OCI-LY3 (cell line): ENCODE data around the gene PEPD.

Experiments
- H2AFZ ChIP-seq: fragments of 200-600, 300-600 bp; shearing (Covaris generic); 2 replicates; pipeline ENCODE4 v1.6.0; 2014; ENCODE audit warnings: antibody characterized with exemption, low read depth, low read length
- H3K27ac ChIP-seq: fragments of 200-600, 300-600 bp; sonication (generic); 2 replicates; pipeline ENCODE4 v1.5.1; 2014; ENCODE audit warnings: mild to moderate bottlenecking, low read length, moderate library complexity, mixed read lengths
- H3K27me3 ChIP-seq: fragments of 200-600, 300-600 bp; sonication (generic); 2 replicates; pipeline ENCODE4 v1.6.1; 2014; ENCODE audit warnings: low read depth, low read length, mixed read lengths
- H3K36me3 ChIP-seq: fragments of 200-600, 300-600 bp; sonication (generic); replicated peaks from 2 replicates; pipeline ENCODE3; 2014; ENCODE audit warnings: low read depth, low read length, mixed read lengths
- H3K4me1 ChIP-seq: fragments of 300-600, 200-600 bp; sonication (generic); 2 replicates; pipeline ENCODE4 v1.6.1; 2014; ENCODE audit warnings: low read length, mixed read lengths
- H3K4me2 ChIP-seq: fragments of 200-600, 300-600 bp; sonication (generic); 2 replicates; pipeline ENCODE4 v1.6.1; 2014; ENCODE audit warnings: low read length, mixed read lengths
- H3K4me3 ChIP-seq: fragments of 300-600, 200-600 bp; sonication (generic); 2 replicates; pipeline ENCODE4 v1.5.1; 2014; ENCODE audit warnings: antibody characterized with exemption, mild to moderate bottlenecking, low read length, moderate library complexity
- H3K79me2 ChIP-seq: fragments of 300-600, 200-600 bp; shearing (Covaris generic); 2 replicates; pipeline ENCODE4 v1.6.1; 2014; ENCODE audit warnings: mild to moderate bottlenecking, low read length, mixed read lengths
- H3K9ac ChIP-seq: fragments of 300-600, 200-600 bp; shearing (Covaris generic); 2 replicates; pipeline ENCODE4 v1.6.0; 2014; ENCODE audit warnings: mild to moderate bottlenecking, low read length, moderate library complexity
- H3K9me3 ChIP-seq: fragments of 200-600, 300-600 bp; shearing (Covaris generic); 2 replicates; pipeline ENCODE4 v1.6.1; 2014; ENCODE audit warnings: low read length, mixed read lengths; ENCODE audit not compliant: insufficient read depth
- H4K20me1 ChIP-seq: fragments of 200-600, 300-600 bp; sonication (generic); 2 replicates; pipeline ENCODE4 v1.6.1; 2016; ENCODE audit warnings: low read length, mixed read lengths; ENCODE audit not compliant: insufficient read depth
- EZH2phosphoT487 ChIP-seq: fragments of 200-600 bp; shearing (Covaris generic); IDR thresholded peaks from 2 replicates; pipeline ENCODE4 v1.6.1; 2018; ENCODE audit warnings: antibody characterized with exemption, mixed run types, low read depth
- TF ChIP-seq, protein P1 (sequence below): fragments of 200-600, 300-600 bp; sonication (generic); IDR thresholded peaks from 2 replicates; pipeline ENCODE4 v1.5.1; 2014; ENCODE audit warnings: antibody characterized with exemption, low read length, low read depth

The PEPD gene

DNA sequence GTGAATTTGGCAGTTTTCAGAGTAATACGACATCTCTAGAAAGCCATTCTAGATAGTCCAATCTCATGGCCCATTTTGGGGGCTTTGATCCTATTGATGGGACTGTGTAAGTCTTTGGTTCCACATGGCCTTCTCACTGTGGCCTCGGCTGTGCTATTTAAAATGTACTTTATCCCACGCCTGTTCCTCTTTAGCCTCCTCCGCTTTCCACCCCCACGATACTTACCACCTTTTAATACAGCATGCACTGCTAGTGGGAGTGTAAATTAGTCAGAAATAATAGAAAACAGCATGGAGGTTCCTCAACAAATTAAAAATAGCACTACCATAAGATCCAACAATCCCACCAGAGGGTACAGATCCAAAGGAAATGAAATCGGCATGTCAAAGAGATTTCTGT, 176.4 kb downstream of the PEPD start:
- TF ChIP-seq, protein P1, sequence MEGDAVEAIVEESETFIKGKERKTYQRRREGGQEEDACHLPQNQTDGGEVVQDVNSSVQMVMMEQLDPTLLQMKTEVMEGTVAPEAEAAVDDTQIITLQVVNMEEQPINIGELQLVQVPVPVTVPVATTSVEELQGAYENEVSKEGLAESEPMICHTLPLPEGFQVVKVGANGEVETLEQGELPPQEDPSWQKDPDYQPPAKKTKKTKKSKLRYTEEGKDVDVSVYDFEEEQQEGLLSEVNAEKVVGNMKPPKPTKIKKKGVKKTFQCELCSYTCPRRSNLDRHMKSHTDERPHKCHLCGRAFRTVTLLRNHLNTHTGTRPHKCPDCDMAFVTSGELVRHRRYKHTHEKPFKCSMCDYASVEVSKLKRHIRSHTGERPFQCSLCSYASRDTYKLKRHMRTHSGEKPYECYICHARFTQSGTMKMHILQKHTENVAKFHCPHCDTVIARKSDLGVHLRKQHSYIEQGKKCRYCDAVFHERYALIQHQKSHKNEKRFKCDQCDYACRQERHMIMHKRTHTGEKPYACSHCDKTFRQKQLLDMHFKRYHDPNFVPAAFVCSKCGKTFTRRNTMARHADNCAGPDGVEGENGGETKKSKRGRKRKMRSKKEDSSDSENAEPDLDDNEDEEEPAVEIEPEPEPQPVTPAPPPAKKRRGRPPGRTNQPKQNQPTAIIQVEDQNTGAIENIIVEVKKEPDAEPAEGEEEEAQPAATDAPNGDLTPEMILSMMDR: no peak
- no peak for TF ChIP-seq EZH2phosphoT487

DNA sequence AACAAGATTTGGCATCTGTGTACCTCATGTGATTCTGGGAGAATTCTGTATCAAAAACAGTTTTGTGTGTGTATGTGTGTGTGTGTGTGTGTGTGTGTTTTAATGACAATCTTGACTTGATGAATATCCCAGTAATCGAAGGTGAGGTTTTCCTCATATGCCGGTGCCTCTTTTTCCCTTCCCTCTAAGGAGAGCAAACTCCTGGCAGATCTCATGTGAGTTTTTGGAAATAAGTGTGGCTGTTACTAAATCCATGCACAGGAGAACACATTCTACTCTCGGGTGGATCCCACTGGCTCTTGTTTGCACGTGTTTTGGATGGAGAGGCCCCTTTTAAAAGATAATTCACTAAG, 177.0 kb downstream of the PEPD start:
- peaks cover 56% of the 10 kb centered on the region for H3K27me3 ChIP-seq
- H2AFZ ChIP-seq: no peak overlapping the region

More for the DNA sequence above, 176.4 kb downstream of the PEPD start:
- no peak overlapping the region for H3K4me3 ChIP-seq
- H3K79me2 ChIP-seq: no peaks in the 10 kb centered on the region
- H3K9ac ChIP-seq: no peak overlapping the region
- H3K9me3 ChIP-seq: no peaks in the 10 kb centered on the region
- H3K27me3 ChIP-seq: peaks cover 61% of the 10 kb centered on the region
- H3K36me3 ChIP-seq: no peaks in the 10 kb centered on the region
- H4K20me1 ChIP-seq: no peaks in the 10 kb centered on the region
- H3K4me1 ChIP-seq: no peaks in the 10 kb centered on the region
- no peak overlapping the region for H3K4me2 ChIP-seq
- H2AFZ ChIP-seq: no peak overlapping the region
- H3K27ac ChIP-seq: no peak overlapping the region

DNA sequence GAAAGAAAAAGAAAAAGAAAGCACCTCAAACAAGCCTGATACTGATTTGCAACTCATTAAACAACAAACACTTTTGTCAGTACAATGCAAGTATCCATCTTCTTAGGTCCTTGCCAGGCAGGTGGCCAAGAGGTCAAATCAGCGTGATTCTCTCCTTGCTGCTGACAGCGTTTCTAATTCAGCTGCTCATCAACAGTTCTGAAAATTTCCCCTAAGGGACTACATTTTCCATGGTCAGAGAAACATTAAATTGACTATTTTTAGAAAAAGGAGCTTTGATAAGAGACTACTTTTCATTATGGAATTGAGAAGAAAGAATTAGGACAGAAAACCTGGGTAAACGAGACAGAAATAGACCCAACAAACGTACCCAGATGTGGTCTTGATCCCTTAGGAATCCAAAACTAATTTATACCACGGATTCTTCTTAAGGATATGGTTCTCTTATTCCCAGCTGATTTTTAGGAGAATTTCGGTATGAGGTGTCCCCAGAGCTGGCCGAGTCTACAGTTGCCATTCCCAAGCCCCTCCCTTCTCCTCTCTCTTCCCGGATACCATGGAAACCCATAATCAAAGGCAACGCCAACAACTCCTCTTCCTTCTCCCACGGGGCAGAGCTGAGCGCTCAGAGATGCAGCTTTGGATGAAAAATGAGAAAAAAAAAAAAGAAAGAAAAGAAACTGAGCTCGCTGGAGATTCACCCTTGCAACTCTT, 177.6 kb downstream of the PEPD start:
- Histone ChIP-seq H2AFZ (no peak overlapping the region), H3K27ac (no peak overlapping the region), H3K9me3 (no peaks in the 10 kb centered on the region), H3K4me3 (no peak overlapping the region), H3K36me3 (no peaks in the 10 kb centered on the region), H3K4me1 (no peaks in the 10 kb centered on the region), H3K79me2 (no peaks in the 10 kb centered on the region), H3K9ac (no peak overlapping the region), H4K20me1 (no peaks in the 10 kb centered on the region), H3K27me3 (peaks cover 51% of the 10 kb centered on the region), H3K4me2 (no peak overlapping the region)
- no peak for TF ChIP-seq EZH2phosphoT487
- TF ChIP-seq, protein P1: no peak

More for the DNA sequence above, 177.0 kb downstream of the PEPD start:
- H3K36me3 ChIP-seq: no peaks in the 10 kb centered on the region
- no peaks in the 10 kb centered on the region for H3K9me3 ChIP-seq
- TF ChIP-seq, protein P1: no peak
- TF ChIP-seq EZH2phosphoT487: no peak
- H3K9ac ChIP-seq: no peak overlapping the region
- H3K4me1 ChIP-seq: no peaks in the 10 kb centered on the region
- no peak overlapping the region for H3K4me2 ChIP-seq
- no peaks in the 10 kb centered on the region for H3K79me2 ChIP-seq
- no peak overlapping the region for H3K27ac ChIP-seq
- H3K4me3 ChIP-seq: no peak overlapping the region
- no peaks in the 10 kb centered on the region for H4K20me1 ChIP-seq

DNA sequence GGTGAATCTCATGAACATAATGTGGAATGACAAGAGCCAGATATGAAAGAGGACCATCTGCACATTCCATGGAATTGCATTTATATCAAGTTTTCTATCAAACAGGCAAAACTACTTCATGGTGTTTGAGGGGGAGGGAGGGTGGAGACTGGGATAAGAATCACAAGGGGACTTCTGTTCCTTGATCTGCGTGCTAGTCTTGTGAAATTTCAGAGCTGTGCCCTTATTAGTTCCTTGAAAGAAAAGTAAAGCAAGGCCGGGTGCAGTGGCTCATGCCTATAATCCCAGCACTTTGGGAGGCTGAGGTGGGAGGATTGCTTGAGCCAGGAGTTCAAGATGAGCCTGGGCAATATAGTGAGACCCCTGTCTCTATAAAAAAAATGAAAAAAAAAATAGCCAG, 178.3 kb downstream of the PEPD start:
- H3K4me1 ChIP-seq: no peaks in the 10 kb centered on the region
- H3K79me2 ChIP-seq: no peaks in the 10 kb centered on the region
- no peaks in the 10 kb centered on the region for H3K36me3 ChIP-seq
- H3K9ac ChIP-seq: no peak overlapping the region
- no peak overlapping the region for H3K27ac ChIP-seq
- no peaks in the 10 kb centered on the region for H3K9me3 ChIP-seq
- H3K4me2 ChIP-seq: no peak overlapping the region
- TF ChIP-seq EZH2phosphoT487: no peak
- TF ChIP-seq, protein P1: no peak
- no peak overlapping the region for H2AFZ ChIP-seq
- peaks cover 46% of the 10 kb centered on the region for H3K27me3 ChIP-seq
- no peak overlapping the region for H3K4me3 ChIP-seq
- H4K20me1 ChIP-seq: no peaks in the 10 kb centered on the region
